NOMO-1 treated with dmso at 0.1 percent for 144 hours (cell line): ENCODE data around the gene NR3C1.
"Not testable (repeated sequence)": the region's sequence is repeated elsewhere in the genome, so short reads cannot be mapped to it uniquely, and the experiment has no call there.

Experiments
- DNase-seq: peaks from one replicate; lab custom pipeline; 2025; ENCODE audit not compliant: unreplicated experiment; lab: John Stamatoyannopoulos, UW

NR3C1 gene

DNA sequence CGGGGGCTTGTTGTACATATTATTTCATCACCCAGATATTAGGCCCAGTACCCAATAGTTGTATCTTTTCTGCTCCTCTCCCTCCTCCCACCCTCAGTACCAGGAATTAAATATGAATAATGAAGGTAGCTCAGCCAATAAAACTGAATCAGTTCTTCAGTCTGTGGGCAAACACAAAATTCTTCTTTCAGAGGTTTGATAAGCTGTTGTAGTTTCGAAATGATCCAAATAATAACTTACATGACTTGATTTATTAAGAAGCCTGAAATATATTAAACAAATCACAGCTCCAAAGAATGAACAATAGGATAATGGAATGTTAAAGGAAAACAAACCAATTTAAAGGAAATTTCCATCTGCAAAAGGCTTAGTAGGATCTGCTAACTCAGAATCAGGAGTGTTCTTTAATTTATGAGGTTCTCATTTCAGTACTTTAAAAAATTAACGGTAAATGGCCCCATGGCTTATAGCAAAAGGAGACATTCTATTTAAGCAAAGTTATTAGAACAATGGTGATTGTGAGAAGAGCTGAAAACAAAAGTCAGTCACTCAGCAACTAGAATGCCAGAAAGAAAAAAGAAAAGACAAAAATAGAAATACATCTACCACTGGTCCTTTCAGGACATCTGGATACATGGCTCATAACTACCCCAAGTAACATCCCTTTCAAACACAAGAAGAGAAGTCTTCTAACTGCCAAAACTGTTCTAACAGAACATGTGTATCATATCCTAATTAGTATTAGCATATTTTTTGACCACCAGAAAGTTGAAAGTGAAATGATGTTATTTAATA, 62.4 kb downstream of the NR3C1 start:
- DNase-seq = no peak

DNA sequence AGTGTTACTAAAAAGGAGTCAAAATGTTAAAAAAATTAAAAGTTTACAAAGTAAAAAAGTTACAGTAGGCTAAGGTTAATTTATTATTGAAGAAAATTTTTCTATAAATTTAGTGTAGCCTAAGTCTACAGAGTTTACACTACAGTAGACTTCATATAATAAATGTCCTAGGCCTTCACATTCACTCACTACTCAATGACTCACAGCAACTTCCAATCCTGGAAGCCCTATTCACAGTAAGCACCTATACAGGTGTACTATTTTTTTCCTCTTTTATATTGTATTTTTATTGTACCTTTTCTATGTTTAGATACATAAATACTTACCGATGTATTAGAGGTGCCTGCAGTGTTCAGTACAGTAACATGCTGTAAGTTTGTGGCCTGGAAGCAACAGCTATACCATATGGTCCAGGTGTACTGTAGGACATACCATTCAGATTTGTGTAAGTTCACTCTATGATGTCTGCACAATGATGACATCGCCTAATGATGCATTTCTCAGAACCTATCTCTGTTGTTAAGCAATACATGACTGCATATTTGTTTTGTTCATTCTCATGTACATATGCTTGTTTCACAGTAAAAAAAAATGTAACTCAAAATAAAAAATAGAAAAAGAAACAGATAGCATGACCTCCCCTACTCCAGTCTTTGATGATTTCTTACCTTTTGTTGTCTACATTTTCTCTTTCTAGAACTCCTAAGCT, 64.7 kb downstream of the NR3C1 start:
- no peak for DNase-seq

DNA sequence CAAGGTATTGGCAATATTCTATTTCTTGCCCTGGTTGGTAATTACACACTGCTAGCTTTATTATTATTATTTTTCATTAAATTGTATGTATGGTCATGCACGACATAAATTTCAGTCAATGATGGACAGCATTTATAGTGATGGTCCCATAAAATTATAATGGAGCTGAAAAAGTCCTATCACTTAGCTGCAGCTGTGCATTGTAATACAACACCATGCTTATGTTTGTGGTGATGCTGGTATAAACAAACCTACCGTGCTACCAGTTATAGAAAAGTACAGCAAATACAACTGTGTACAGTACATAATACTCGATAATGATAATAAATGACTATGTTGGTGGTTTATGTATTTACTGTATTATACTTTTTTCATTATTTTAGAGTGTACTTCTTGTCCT, 65.5 kb downstream of the NR3C1 start:
- no peak for DNase-seq

DNA sequence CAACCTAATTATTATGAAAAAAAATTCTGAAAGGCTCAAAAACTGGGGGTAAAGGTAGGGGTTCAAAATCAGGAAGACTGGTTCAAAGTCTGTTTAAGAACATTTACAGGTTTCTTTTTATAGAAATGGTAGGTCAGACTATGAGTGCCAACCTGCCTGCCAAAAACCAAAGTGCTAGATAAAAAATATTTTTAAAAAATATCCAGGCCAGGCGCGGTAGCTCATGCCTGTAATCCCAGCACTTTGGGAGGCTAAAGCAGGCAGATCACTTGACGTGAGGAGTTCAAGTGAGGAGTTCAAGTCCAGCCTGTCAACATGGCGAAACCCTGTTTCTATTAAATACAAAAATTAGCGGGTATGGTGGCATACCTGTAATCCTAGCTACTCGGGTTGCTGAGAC, 67.0 kb downstream of the NR3C1 start:
- DNase-seq = no peak

DNA sequence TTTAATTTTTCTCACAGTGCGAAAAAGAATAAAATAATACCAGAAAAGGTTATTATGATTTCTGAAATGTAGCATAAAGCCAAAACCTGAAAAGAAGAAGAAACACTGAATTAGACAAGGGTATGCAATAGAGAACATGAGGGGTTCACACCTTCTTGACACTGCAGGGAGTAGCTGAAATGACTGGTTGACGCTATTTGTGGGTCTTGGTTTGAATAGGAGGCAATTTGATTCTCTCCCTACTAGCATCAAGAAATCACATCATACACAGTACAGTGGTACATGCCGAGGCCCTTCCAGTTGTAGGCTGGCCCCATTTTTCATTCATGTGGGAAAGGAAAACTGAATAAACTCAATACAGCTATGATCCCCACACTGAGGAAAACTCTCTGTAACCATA, 68.6 kb downstream of the NR3C1 start:
- no peak for DNase-seq

DNA sequence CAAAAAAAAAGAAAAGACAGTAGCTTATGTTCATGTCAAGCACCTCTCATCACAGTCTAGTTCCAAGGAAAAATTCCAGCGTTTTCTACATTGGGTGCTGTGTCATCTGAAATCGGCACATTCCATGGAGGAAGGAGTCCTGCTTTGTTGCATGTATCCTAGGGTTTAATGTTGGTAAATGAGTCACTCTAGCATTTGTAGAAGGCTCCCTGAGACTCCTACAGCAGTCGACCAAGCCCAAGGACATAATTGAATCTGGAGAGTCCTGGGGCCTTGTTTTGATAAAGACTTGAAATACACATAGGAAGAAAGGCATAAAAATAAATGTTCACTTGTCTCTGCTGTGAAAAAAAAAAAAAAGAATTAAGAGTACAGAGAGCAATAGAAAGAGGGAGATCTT, 69.1 kb downstream of the NR3C1 start:
- DNase-seq = not testable (repeated sequence)

DNA sequence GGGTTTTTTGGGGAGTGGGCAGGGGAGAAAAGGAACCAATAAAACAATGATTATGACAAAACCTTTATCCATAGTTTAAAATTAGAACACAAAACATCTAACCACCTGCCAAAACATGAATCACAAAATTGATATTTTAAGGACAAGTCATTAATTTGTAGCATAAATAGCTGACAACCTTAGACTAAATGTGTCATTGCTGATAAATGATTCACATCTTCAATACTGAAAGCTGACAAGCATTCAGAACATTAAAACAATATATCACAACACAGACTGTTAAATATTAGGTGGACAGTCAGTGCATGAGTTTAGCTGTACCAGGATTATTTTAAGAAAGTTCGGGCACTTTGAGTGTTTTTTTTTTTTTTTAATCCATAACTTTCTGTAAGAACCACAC, 71.5 kb downstream of the NR3C1 start:
- DNase-seq = no peak

DNA sequence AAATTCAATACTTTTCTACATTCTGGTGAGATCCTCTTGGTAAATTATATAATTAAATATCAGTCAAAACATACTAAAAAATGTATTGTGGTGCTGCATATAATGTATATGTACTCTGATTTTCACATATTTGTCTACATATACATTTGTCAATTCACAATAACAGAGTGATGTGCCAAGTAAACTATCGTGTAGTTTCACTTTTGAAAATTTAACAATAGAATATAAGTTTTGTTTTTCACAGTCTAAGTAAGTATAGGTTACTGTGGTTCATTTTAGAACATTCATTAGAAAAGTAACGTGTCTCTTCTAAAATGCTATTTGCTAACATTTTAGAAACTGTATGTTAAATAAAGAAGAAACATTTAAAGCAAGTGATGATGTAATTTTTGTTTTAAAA, 73.6 kb downstream of the NR3C1 start:
- DNase-seq = no peak

DNA sequence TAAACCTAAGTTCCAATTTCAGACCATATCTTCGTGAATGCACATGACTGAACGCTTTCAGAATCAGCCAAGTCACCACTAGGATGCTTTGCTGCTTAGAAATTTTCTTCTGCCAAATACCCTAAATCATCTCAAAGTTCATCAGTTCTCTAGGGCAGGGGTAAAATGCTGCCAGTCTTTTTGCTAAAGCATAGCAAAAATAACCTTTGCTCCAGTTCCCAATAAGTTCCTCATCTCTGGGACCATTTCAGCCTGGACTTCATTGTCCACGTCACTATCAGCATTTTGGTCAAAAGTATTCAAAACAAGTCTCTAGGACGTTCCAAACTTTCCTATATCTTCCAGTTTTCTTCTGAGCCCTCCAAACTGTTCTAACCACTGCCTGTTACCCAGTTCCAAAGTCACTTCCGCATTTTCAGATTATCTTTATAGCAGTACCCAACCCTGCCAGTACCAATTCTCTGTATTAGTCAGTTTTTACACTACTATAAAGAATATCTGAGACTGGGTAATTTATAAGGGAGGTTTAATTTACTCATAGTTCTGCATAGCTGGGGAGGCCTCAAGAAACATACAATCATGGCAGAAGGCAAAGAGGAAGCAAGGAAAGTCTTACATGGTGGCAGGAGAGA, 74.8 kb downstream of the NR3C1 start:
- no peak for DNase-seq

DNA sequence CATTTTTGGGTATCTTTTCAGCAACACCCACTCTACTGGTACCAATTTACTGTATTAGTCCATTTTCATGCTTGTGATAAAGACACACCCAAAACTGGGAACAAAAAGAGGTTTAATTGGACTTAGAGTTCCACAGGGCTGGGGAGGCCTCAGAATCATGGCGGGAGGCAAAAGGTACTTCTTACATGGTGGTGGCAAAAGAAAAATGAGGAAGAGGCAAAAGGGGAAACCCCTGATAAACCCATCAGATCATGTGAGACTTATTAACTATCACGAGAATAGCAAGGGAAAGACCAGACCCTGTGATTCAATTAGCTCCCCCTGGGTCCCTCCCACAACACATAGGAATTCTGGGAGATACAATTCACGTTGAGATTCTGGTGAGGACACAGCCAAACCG, 78.4 kb downstream of the NR3C1 start:
- DNase-seq = not testable (repeated sequence)

DNA sequence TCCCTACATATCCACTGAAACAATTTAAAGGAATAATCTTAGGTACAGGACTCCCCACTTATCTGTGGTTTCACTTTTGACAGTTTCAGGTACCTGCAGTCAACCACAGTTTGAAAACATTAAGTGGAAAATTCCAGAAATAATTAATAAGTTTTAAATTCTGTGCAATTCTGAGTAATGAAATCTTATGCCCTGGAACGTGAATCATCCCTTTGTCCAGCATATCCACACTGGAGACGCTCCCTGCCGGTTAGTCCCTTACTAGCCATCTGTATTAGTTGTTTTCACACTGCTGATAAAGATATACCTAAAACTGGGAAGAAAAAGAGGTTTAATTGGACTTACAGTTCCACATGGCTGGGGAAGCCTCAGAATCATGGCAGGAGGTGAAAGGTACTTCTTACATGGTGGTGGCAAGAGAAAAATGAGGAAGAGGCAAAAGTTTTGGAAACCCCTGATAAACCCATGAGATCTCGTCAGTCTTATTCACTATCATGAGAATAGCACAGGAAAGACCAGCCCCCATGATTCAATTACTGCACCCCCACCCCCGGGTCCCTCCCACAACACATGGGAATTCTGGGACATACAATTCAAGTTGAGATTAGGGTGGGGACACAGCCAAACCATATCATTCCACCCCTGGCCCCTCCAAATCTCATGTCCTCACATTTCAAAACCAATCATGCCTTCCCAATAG, 80.4 kb downstream of the NR3C1 start:
- not testable (repeated sequence) for DNase-seq

DNA sequence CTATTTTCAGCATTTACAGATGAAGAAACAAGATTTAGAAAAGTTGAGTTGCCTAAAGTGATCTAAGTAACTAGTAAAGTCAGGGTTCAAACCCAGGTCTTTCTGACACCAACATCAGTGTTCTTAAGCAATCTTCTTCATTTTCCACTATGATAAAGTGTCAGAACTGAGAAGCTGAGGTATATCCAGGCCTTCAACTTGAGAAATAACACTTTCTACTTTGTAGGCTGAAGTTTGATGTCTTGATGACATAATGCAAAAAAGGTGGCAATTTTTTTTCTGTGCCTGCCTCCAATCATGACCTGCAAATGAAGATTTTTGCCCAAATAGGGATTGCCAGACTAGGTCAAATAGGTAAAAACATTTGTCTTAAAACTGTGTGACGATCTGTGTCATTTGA, 81.3 kb downstream of the NR3C1 start:
- no peak for DNase-seq

DNA sequence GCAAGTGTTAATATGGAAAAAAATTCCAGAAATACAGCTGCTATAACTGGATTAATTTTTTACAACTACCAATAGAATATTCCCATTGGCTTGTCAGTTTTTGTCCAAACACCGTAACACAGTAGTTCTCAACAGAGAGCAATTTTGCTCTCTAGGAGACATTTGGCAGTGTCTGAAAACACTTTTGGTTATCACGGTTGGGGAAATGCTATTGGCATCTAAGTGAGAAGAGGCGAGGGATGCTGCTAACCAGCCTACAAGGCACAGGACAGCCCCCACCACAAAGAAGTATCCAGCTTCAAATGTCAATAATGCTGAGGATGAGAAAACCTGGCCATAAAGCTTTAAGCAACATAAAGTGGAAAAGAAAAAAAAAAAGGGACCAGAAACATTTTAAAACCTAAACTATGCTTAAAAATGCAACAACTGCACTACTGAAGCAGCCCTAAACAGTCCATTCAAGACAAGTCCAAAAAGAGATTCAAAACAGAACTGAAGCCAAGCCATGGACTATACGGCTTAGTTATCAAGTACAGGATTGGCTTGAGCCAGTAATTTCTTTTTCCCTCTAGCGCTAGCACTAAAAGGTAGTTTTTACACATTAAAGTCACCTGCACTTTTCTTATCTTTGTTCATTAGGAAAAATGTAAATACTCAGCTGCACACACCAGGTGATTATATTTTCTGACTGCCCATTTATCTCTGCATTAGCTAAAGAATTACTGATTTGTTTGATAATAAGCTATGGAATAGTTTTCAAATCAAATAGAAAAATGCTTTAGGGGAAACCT, 83.9 kb downstream of the NR3C1 start:
- DNase-seq = no peak

DNA sequence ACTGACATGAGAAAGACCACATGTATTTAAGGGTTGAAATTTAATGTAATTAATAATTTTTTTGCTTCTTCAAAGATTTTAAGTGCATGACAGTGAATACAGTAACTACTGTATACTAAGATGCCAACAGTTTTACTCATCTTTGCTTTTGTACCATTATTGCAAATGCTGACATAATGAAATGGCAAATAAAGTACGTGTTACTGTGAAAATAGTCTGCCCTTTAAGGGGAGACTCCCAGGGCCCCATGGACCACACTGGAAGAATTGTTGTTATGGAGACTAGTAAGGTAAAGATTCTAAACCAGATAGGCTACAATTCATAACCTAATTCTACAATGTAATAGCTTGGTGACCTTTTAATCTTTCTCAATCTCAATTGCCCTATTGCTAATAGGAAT, 84.7 kb downstream of the NR3C1 start:
- DNase-seq = no peak

DNA sequence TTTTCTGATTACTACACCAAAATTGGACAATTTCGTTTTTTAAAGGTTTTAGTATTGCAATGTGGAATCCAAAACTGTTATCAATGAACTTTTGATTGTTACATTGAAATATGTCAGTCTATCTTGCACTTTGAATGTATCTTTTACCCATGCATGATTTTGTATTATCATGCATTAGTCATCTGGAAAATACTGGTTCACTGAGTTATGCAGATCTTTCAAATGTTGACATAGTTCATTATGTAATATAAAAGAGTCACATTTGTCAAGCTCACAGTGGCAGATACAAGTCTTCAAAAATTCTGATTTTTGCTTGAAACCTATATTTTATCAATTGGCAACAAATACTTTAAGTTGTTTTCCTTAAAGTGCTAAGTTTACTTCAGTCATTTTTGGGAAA, 85.2 kb downstream of the NR3C1 start:
- DNase-seq = no peak

DNA sequence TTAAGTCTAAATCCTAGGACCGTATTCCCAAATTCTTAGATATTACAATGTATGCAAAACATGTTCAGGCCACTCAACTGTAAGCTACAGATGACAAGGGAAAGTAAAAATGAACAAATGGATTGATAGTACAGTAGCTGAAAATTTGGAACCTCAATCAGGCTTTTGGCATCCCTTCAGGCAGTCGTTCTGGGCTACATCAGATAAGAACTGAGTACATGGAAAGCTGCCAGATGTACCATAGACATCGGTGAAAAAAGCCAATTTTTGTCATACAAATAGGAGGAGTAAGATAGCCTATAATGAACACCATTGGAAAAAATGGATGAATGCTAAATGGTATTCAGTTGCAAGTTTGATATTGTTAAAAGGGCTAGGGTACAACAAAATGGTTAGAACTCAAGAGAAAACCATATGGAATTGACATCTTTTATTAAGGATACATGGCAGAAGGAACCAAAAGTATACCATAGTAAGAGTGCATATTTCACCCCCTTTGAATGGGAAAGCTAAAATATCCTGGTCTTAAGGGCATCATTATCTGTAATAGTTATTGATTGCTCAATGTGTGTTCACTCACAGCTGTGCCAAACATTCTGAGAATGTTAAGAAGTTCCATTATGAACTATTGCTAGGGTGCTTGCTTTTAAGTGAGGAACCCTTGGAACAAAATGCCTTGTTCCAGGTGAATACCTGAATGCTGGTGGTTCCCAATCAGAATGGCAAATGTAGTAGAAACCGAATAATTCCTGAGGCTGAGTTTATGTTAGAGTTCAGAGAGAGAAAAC, 86.4 kb downstream of the NR3C1 start:
- no peak for DNase-seq

DNA sequence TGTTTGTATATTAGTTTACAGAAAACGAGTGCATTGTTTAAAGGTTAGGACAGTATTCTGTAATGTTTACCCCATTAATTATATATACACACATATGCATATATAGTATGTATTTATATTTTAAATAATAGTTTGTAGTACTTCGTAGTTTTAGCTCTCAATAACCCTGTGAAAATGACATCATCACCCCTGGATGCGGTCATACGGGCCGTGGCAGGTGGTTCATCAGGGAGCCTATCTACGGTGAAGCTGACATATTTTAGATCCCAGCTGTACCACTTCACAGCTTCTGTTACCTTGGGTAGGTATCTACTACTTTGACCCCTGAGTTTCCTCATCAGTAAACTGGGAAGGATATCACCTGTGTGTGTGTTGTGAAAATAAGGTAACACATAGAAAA, 87.1 kb downstream of the NR3C1 start:
- DNase-seq = no peak

DNA sequence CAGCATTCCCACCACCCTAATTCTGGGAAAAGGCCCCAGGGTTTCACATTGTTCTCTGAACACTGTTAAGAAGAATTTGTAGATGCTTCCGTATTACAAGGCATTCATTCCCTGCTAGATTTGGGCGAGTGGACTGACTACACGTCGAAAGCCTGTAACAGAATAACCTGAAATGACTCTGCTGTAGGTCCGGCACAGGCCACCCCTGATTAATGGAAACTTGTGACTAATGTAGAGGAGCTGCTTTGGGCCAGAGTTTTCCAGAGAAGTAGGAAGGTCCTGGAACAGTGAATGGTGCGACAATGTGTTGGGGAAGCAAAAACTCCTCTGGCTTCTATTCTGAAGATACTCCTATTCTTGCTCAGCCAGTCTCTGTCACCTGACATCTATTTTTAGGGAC, 87.6 kb downstream of the NR3C1 start:
- no peak for DNase-seq

DNA sequence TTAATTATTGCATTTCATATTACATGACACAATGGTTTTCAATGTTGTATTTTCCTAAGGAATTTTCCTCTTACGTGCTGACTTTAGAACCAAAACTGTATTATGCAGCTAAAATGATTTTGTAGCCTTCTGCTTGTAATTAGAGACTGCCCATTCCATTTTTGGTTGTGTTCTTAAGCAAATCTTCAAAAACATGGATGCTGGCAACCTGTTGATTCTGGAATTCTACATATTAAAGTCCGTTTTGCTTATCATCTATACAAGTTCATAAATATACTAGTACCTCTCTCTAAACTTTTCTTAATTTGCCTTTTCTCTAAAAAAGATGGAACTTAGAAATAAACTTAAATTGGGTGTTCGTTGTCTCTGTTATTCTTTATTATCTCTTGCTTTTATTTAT, 88.3 kb downstream of the NR3C1 start:
- DNase-seq = no peak

DNA sequence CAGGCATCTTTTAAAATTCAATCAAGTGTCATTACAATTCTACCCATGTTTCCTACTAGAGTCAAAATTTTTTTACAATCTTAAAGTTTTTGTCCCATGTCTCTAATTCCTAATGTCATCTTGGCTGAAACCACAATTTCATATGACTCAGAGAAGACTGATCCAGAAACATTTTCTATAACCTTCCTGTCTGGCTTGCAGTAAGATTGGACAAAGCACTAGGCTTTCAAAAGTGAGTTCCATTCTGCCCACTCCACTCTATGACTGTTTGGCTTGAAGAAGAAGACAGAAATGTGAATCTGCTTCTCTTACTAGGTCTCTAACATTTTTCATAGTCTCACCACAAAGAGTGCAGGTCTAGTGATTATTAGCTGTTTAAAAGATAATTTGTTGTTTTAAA, 88.8 kb downstream of the NR3C1 start:
- no peak for DNase-seq
